MCF 10A (cell line): ENCODE measurements around the gene ZNF692. TPM values are rescaled to one million over a fixed set of nuclear protein-coding genes. Genes with fewer than 3 reads are reported as not detected.

Experiments
- BruUV-seq: library from RNA; stranded (reverse); fragments of 400-500 nt; replicated peaks from 2 replicates; lab custom pipeline; 2021; lab: Mats Ljungman, UMichigan
- CTCF ChIA-PET: fragments of 300-600 bp; sonication (Branson Sonifier 250); formaldehyde crosslinking; extraction: SDS; loops from one replicate; lab custom pipeline; 2021; ENCODE audit warnings: antibody characterized with exemption, inconsistent platforms; lab: Yijun Ruan, JAX
- POLR2A ChIA-PET: fragments of 300-600, 350-650 bp; sonication (Branson Sonifier 250); formaldehyde crosslinking; extraction: SDS; loops from one replicate; lab custom pipeline; 2020; ENCODE audit warnings: antibody characterized with exemption, inconsistent platforms; lab: Yijun Ruan, JAX
- DNase-seq: peaks from one replicate; pipeline ENCODE4 v3.0.0-alpha.2; 2018; ENCODE audit not compliant: unreplicated experiment
- H3K27ac Mint-ChIP-seq: one replicate; pipeline ENCODE4 v1.8.0; 2022; ENCODE audit warnings: mild to moderate bottlenecking, low read depth, mixed read lengths; ENCODE audit not compliant: unreplicated experiment
- H3K27me3 Mint-ChIP-seq: one replicate; pipeline ENCODE4 v1.8.0; 2022; ENCODE audit warnings: mixed read lengths; ENCODE audit not compliant: insufficient read depth, unreplicated experiment
- H3K36me3 Mint-ChIP-seq: one replicate; pipeline ENCODE4 v1.8.0; 2022; ENCODE audit warnings: mild to moderate bottlenecking, moderate library complexity, mixed read lengths; ENCODE audit not compliant: insufficient read depth, unreplicated experiment
- H3K4me1 Mint-ChIP-seq: one replicate; pipeline ENCODE4 v1.8.0; 2022; ENCODE audit warnings: mixed read lengths; ENCODE audit not compliant: insufficient read depth, unreplicated experiment
- H3K4me3 Mint-ChIP-seq: one replicate; pipeline ENCODE4 v1.8.0; 2022; ENCODE audit warnings: mild to moderate bottlenecking, moderate library complexity, mixed read lengths; ENCODE audit not compliant: unreplicated experiment
- H3K9me3 Mint-ChIP-seq: one replicate; pipeline ENCODE4 v1.8.0; 2022; ENCODE audit warnings: mixed read lengths; ENCODE audit not compliant: unreplicated experiment
- CTCF ChIP-seq: fragments of 200-600 bp; IDR thresholded peaks from one replicate; pipeline ENCODE4 v1.8.0; 2022; ENCODE audit warnings: antibody characterized with exemption, mild to moderate bottlenecking; ENCODE audit not compliant: unreplicated experiment
- intact Hi-C: fragments of 100-400 bp; cut with micrococcal nuclease; formaldehyde crosslinking; loops from 2 replicates; pipeline ENCODE4 v1.14.1; 2022
- total RNA-seq: library from RNA; stranded (reverse); gene quantifications from 2 replicates; pipeline ENCODE4 v1.2.3, GENCODE V29; 2022

Gene ZNF692
- total RNA-seq, 1 experiment from 2014 or later = 103 TPM

- H3K36me3 Mint-ChIP-seq = no peaks in the 10 kb centered on the region
- no peak for DNase-seq
- H3K9me3 Mint-ChIP-seq = no peaks in the 10 kb centered on the region
- H3K4me1 Mint-ChIP-seq = peaks cover under 1% of the 10 kb centered on the region
- peaks cover 83% of the 10 kb centered on the region for H3K27me3 Mint-ChIP-seq
- no peak overlapping the region for H3K27ac Mint-ChIP-seq
- ChIA-PET CTCF (no interaction called here), POLR2A (interaction anchor here (0.9 kb wide), 2 partner anchors 29 to 43 kb away, joined by 3 read pairs; partner anchors contain the start of gene ZNF692)
- H3K4me3 Mint-ChIP-seq = no peak overlapping the region
- intact Hi-C loops = no loop called here
- no peak for TF ChIP-seq CTCF
- BruUV-seq = no TSS peak
Measured at GRCh38 chr1:248901578-248901977, 42.7 kb upstream of the ZNF692 start.

GRCh38 chr1:248900637-248901036 is 41.8 kb upstream of the ZNF692 start:
- H3K36me3 Mint-ChIP-seq = no peaks in the 10 kb centered on the region
- no TSS peak for BruUV-seq
- CTCF ChIA-PET = interaction anchor here (0.6 to 1.6 kb wide), 5 partner anchors 14 to 50 kb away, joined by 3 to 11 read pairs (median 4); no protein-coding TSS in a partner anchor
- POLR2A ChIA-PET = interaction anchor here (0.6 to 0.9 kb wide), 2 partner anchors 8 to 28 kb away, joined by 3 to 5 read pairs; no protein-coding TSS in a partner anchor
- H3K27ac Mint-ChIP-seq = no peak overlapping the region
- TF ChIP-seq CTCF = no peak
- H3K9me3 Mint-ChIP-seq = no peaks in the 10 kb centered on the region
- no peak for DNase-seq
- no peak overlapping the region for H3K4me3 Mint-ChIP-seq
- H3K27me3 Mint-ChIP-seq = peaks cover 83% of the 10 kb centered on the region
- H3K4me1 Mint-ChIP-seq = no peaks in the 10 kb centered on the region
- intact Hi-C loops = no loop called here

- CTCF ChIA-PET = interaction anchor here (1.7 kb wide), 1 partner anchor 11 kb away, joined by 7 read pairs; no protein-coding TSS in a partner anchor
- POLR2A ChIA-PET = interaction anchor here (1.0 to 1.2 kb wide), 4 partner anchors 9 to 71 kb away, joined by 3 to 9 read pairs (median 4); partner anchors contain the start of gene ZNF672
- no peak for DNase-seq
- BruUV-seq = no TSS peak
- H3K4me1 Mint-ChIP-seq = no peaks in the 10 kb centered on the region
- H3K36me3 Mint-ChIP-seq = no peaks in the 10 kb centered on the region
- intact Hi-C loops = no loop called here
- H3K9me3 Mint-ChIP-seq = no peaks in the 10 kb centered on the region
- no peak overlapping the region for H3K27ac Mint-ChIP-seq
- TF ChIP-seq CTCF = no peak
- peaks cover 86% of the 10 kb centered on the region for H3K27me3 Mint-ChIP-seq
- H3K4me3 Mint-ChIP-seq = no peak overlapping the region
Measured at GRCh38 chr1:248897412-248898337, 38.8 kb upstream of the ZNF692 start.

GRCh38 chr1:248894837-248895236 is 36.0 kb upstream of the ZNF692 start:
- Mint-ChIP-seq H3K27me3 (peaks cover 85% of the 10 kb centered on the region), H3K4me1 (peaks cover 9% of the 10 kb centered on the region), H3K36me3 (no peaks in the 10 kb centered on the region), H3K9me3 (no peaks in the 10 kb centered on the region), H3K4me3 (no peak overlapping the region), H3K27ac (no peak overlapping the region)
- no peak for DNase-seq
- intact Hi-C loops = no loop called here
- ChIA-PET POLR2A (interaction anchor here (1.0 kb wide), 1 partner anchor 20 kb away, joined by 4 read pairs; no protein-coding TSS in a partner anchor), CTCF (interaction anchor here (0.7 to 1.7 kb wide), 3 partner anchors 8 to 11 kb away, joined by 3 to 4 read pairs (median 3); no protein-coding TSS in a partner anchor)
- TF ChIP-seq CTCF = no peak
- no TSS peak for BruUV-seq
